Endometrium (tissue), 2 donors: Measurements from ENCODE around the gene PPP1R14B.

Experiments used
- FAIRE-seq: peaks from 2 replicates; lab custom pipeline; 2012; peaks lifted over from hg19 to GRCh38; lab: Jason Lieb, UNC
- donor health status: control.
- donor health status: control.

Gene PPP1R14B

DNA sequence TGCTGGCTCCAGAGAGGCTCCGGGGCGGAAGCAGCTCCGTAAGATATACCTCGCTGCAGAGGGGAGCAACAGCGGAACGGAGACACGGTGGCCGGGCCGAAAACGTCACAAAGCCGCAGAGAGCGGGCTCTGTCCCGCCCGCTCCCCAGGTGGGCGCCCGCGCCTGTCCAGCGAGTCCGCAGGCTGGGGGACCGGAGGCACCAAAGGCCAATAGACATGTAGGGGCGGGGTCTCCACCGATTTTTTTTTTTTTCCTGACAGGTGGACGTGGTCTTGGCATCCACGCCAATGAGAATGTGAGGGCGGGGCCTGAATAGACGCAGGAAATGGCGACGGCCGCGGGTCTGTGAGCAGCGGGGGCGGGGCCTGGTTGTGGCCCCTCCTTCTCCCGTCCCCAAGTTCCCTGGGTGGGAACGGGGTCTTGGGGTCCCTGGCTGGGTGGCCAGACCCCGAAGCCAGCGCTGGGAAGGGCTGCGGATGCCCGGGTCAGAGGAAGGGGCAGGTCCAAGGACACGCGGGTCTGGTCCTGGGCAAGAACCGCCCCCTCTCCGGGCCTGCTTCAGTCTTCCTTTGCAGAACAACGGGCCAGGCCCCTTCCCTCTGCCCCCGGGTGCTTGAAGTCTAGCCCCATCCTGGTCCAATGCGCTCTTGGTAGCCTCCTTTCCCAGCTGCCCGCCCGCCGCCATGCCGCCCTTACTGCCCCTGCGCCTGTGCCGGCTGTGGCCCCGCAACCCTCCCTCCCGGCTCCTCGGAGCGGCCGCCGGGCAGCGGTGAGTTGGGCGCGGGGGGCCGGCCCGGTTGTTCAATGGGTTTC is 16.4 kb downstream of the PPP1R14B start, which contains the start of gene DNAJC4:
Gene DNAJC4 (plus strand): TSS at position 378 of the 814 bp plus-strand sequence. CDS start 307 bp downstream, at position 685.
- FAIRE-seq = peak; percentile 61

DNA sequence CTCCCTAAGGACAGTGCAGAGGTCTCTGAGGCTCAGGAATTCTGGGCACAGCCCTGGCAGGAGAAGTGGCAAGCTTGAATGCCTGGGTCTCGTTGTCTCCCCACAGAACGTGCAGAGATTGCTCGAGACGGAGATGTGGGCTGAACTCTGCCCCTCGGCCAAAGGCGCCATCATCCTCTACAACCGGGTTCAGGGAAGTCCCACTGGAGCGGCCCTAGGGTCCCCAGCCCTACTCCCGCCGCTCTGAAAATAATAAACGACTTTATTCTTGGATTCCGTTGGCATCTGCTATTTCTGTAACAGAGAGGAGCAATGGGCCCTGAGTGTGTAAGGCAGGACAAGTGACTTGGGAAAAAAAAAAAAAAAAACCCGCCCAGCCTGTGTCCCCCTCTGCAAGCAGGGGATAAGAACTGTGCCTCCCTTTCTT is 17.0 kb downstream of the PPP1R14B start:
- no peak for FAIRE-seq

DNA sequence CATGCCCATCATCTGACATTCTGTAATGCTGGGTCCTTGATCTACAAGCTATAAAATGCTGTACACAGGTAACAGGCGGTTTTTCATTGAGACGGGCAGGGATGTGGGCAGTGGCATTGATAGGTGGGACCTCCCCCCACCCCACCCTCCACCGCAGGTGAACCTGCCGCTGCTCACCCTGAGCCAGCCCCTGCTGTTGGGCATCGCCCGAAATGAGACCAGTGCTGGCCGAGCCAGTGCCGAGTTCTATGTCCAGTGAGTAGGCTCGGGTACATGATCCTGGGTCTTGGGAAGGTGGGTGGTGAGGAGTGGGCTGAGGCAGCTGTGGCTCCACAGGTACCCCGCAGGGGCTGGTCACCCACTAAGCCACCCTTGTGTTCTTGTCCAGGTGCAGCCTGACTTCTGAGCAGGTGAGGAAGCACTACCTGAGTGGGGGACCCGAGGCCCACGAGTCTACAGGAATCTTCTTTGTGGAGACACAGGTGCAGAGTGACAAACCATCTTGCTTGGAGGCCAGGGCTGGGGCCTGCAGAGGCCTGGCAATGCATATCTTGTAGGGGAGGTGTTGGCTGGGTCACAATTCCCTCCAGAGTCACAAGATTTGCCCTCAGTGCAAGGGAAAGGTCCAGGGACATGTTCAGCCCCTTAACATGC is 17.5 kb downstream of the PPP1R14B start:
- FAIRE-seq = no peak

DNA sequence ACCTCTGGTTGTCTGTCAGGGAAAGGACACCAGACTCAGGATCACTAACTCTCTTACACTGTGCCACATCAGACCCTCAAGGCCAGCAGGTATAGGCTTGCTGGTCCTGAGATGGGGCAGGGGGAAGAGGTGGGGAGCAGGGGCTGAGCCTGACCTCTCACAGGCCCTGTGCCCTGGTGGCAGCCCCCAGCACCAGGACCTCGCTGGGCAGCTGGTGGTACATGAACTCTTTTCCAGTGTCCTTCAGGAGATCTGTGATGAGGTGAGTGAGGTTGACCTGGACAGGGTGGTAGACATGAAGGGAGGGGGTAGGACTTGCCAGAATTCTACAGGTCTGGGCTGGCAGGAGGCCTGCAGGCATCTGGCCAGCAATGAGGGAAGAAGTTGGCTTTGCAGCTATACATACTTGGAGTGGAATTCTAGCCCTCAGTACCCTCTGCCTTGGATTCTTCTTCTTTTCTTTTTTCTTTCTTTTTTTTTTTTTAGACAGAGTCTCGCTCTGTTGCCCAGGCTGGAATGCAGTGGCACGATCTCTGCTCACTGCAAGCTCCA is 19.3 kb downstream of the PPP1R14B start:
- FAIRE-seq = no peak

DNA sequence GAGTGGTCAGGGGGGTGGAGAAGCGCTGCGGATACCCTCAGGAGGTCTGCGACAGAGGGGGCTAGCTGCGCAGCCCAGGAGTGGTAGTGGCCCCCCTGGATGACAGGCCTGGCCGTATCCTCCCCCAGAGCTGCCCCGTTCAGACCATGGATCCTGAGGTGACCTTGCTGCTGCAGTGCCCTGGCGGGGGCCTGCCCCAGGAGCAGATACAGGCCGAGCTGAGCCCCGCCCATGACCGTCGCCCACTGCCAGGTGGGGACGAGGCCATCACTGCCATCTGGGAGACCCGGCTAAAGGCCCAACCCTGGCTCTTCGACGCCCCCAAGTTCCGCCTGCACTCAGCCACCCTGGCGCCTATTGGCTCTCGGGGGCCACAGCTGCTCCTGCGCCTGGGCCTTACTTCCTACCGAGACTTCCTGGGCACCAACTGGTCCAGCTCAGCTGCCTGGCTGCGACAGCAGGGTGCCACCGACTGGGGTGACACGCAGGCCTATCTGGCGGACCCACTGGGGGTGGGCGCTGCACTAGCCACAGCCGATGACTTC is 20.2 kb downstream of the PPP1R14B start:
- FAIRE-seq = no peak

DNA sequence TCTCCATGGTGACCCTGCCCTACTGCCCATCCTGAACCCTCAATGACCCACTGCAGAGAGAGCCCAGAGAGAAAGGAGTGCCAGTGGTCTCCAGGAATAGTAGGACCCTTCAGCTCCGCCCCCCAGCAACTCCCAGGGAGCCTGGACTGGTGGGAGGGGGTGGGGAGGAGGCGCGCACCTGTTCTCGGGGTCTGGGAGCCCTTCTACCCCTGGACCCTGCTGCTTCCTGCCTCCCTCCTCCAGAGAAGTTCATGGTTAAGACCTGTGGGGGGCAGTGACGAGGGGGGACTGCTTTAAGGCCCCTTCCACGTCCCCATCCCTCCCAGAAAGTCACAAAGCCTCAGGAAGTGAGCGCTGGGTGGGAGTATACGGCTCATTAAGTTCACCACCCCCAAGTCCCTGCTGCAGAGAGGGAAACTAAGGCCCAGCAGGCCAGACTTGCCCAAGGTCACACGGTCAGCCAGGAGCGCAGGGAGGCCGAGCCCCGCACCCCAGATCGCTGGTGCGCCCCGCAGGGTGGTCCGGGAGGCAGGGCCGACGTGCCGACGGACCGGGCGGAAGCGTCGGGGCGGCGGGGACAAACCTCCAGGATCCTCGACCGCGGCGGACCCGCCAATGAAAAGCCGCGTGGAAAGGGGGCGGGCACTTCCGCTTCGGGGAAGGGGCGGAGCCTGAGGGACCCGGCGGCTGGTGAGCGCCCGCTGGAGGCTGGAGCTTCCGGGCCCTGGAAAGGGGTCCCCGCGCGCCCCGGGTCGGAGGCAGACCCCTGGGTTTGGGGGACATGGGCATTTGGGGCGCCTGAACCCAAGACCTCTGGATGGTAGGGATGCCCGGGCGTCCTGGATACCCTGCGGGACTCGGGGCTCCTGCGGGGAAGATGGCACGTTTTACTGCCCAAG is 20.9 kb downstream of the PPP1R14B start, which contains the start of the genes NUDT22 and TRPT1:
Gene NUDT22 (plus strand): TSS at position 667 of the 899 bp plus-strand sequence. CDS start 379 bp downstream, outside the sequence.
Gene TRPT1 (minus strand): TSS at position 579 of the 899 bp plus-strand sequence. CDS start 326 bp downstream, at position 253.
- no peak for FAIRE-seq

DNA sequence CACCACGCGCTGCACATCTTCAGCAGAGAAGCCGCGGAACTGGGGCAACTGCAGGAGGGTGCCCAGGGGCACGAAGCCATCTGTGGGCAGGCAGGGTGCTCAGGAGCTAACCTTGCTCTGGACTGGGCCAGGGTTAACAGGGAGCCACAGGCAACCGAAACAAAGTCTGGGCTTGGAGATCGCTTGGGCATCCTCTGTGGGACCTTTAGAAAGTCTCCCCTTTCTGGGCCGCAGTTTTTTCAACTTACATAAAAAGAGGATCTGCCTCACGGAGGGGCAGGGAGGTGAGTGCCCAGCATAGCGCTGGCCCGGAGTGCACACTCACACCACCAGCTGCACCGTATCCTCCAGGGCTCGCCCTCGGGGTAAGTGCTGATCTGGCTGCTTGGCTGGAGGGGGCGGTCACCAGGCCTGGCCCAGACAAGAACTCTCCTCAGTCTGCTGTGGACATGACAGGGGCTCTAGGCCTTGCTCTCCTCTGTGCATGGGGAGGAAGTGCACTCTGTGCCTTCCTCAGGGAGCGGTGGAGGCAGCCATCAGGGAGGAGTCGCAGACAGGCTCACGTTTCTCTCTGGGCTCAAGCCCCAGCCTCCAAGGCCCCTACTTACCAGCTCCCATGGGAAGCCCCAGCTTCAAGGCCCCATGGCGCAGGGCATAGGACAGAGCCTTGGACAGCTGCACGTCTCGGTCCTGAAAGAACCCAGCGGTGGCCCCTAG is 21.7 kb downstream of the PPP1R14B start:
- no peak for FAIRE-seq

DNA sequence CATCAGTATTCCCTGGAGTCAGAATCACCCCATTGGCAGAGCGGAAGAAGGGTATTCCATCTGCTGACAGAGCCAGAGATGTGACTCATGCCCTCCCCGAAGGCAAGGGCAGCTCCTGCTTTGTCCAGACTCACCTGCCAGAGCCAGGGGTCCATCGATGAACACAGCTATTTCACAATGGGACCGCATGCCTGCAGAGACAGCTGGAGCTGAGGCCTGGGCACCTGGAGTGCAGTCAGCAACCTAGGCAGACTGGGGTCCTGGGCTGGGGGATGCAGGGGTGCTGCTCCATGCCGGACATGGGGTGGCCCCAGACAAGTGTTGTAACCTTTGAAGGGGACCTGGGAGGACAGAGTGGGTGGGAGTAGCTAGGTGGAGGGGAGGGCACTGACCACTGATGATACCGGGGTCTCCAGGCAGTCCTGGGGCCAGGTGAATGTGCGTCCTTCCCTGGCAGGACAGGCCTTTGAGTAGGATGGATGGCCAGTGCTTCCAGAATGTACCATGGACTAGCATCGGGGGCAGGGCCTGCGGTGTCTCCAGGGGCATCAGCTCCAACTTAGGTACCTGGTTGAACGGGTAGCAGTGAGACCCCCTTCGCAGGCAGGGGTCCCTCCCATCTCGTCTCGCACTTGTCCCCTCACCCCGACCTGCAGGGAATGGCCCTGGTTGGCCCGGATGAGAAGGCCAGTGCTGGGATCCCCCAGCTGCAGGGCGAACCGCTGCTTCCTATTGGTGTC is 22.4 kb downstream of the PPP1R14B start:
- no peak for FAIRE-seq

DNA sequence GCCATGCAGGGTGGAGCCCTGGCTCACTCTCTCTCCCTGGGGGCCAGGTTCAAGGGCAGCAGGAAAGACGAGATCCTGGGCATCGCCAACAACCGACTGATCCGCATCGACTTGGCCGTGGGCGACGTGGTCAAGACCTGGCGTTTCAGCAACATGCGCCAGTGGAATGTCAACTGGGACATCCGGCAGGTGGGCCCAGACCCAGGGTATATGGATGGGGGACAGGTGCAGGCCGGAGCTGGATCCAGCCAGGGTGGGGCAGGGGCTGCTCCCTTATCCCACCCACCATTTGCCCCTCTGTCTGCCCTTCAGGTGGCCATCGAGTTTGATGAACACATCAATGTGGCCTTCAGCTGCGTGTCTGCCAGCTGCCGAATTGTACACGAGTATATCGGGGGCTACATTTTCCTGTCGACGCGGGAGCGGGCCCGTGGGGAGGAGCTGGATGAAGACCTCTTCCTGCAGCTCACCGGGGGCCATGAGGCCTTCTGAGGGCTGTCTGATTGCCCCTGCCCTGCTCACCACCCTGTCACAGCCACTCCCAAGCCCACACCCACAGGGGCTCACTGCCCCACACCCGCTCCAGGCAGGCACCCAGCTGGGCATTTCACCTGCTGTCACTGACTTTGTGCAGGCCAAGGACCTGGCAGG is 23.6 kb downstream of the PPP1R14B start:
- FAIRE-seq = no peak

DNA sequence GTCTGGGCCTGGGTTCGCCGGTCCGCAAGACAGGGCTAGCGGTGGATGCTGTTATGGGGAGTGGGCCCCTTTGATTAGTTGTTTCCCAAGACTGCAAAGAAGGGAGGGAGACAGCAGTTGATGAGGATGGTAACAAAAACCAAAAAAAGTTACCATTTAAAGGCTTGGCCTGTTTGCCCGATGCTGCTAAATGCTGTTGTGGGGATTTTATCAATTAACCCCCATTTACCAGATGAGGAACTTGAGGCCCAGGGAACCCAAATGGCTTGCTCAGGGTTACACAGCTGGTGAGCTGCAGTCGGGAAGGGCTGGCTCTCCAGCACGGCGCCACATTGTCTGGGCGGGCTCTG is 24.1 kb downstream of the PPP1R14B start:
- FAIRE-seq = no peak

DNA sequence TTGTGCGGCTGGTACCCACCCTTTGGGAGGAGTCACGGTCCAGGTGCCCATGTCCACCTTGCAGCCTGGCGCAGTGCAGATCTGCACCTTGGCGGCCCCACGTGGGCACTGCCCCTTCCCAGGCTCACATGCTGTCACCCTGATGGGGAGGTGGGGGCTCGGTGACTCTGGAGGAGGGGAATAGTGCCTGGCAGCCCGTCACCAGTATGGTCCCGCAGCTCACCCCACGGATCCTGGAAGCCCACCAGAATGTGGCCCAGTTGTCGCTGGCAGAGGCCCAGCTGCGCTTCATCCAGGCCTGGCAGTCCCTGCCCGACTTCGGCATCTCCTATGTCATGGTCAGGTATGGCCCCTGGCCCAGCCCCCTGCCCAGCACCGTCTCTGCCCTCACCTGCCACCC is 25.9 kb downstream of the PPP1R14B start:
- no peak for FAIRE-seq

DNA sequence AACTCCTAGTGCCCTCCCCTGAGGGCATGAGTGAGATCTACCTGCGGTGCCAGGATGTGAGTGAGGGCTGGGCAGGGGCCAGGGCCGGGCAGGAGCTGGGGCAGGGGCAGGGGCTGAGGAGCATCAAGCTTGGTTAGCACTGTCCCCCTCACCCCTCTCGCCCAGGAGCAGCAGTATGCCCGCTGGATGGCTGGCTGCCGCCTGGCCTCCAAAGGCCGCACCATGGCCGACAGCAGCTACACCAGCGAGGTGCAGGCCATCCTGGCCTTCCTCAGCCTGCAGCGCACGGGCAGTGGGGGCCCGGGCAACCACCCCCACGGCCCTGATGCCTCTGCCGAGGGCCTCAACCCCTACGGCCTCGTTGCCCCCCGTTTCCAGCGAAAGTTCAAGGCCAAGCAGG is 26.5 kb downstream of the PPP1R14B start:
- no peak for FAIRE-seq

DNA sequence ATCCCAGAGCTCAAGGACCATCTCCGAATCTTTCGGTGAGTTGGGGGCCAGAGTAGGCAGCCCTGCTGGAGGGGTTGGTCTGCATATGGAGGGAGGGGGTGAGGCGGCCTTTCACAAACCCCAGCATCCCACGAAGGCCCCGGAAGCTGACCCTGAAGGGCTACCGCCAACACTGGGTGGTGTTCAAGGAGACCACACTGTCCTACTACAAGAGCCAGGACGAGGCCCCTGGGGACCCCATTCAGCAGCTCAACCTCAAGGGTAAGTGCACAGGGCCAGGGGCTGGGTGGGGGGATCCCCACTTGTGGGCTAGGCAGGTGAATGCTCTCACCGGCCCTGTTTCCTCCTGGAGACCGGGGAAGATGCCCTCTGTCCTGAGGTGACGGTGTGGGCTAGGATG is 27.0 kb downstream of the PPP1R14B start:
- no peak for FAIRE-seq

DNA sequence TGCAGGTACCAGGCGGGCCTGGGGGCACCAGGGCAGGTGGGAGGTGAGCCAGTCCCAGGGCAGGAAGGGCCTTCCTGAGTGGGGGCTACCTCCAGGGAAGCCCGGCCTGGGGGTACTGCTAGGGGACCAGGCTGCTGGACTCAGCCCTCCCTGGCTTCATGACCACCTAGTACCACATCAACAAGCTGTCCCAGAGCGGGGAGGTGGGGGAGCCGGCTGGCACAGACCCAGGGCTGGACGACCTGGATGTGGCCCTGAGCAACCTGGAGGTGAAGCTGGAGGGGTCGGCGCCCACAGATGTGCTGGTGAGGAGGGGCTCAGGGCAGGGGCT is 27.4 kb downstream of the PPP1R14B start:
- no peak for FAIRE-seq

DNA sequence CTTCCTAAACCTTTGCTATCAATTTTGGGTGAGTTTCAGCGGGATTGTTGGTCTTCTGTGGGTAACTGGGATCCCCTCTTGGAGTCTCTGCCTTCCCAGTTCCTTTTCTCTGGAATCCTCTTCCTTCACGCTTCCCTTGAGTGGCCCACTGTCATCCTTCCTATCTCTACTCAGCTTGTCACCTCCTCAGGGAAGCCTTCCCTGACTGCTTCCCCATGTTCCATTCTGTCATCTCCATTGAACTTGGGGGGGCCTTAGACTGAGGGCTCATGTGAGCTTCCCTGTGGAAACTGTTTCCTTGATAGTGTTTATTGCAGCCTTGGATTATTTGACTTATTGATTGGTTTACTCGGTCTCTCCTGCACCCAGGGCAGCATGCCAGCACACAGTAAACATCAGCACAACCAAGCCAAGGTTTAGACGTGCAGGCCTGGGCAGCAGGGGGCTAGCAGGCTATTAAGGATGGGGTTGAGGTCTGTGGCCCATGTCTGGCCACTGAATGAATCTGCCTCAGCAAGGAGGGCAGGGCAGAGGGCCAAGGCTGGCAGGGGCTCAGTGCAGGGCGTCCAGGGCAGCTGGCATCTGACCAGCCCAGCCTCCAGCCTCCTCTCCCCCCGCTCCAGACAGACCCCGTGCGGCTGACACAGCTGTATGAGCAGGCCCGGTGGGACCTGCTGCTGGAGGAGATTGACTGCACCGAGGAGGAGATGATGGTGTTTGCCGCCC is 28.0 kb downstream of the PPP1R14B start:
- no peak for FAIRE-seq

DNA sequence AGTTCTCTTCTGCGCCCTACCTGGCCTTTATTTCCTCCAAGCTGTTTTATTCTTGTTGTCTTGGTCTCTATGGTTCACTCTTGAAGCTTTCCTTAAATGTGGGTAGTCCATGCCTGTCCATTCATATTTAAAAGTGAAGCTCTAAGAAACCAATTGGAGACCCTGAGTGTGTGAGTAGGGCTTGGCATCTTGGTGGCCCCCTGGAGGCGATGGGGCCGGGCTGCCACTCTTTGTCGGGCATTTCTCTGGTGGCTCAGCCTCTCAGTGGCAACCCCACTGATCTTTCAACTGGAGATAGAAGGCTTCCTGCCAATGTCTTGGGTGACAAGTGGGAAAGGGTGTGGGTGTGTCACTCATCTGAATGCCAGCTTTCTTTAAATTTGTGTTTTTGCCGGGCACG is 29.9 kb downstream of the PPP1R14B start:
- FAIRE-seq = no peak

DNA sequence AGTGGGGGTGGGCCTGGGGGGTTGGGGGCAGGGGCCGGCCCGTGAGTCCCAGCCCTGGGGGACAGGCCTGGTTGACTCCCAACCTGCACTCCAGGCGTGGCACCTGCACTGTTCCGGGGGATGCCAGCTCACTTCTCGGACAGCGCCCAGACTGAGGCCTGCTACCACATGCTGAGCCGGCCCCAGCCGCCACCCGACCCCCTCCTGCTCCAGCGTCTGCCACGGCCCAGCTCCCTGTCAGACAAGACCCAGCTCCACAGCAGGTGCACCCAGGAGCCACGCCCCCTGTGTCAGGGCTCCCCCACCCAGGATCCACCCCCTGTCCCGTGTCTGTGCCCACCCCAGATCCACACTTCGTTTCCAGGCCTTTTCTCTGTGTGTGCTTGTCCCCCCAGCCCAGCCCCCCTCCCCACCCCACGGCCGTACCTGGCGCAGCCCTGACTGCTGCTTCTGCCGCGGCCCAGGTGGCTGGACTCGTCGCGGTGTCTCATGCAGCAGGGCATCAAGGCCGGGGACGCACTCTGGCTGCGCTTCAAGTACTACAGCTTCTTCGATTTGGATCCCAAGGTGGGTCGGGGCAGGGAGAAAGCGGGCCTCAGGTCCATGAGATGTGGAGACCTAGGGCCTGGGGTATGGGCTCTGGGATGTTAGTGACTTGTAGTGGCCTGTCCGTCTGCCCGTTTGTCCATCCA is 35.4 kb downstream of the PPP1R14B start:
- FAIRE-seq = no peak

DNA sequence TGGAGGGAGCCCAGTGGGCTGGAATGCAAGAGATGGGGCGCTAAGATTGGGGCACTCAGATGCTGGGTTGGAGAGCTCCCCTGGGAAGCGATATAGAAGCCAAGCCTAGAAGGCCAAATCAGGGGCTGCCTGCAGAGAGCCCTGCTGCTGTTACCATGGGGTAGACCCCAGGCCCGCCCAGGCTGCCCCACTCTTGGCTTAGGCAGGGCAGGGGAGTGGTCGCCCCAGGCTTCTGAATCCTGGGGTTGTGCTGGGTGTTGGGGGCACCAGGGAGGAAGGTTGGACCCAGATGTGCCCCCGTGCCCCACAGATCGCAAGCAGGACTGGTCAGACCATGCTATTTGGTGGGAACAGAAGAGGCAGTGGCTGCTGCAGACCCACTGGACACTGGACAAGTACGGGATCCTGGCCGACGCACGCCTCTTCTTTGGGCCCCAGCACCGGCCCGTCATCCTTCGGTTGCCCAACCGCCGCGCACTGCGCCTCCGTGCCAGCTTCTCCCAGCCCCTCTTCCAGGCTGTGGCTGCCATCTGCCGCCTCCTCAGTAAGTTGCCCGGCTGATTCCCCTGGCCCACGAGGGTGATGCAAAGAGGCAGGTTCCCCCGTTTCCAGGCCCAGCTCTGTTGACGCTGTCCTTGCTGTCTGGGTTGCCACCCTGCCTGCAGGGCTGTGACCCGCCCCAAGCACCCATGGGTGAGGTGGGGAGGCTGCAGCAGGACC is 36.3 kb downstream of the PPP1R14B start:
- no peak for FAIRE-seq
